Measurements from ENCODE around the gene CFAP73. TPM values are rescaled to one million over a fixed set of nuclear protein-coding genes. Genes with fewer than 3 reads are reported as not detected.

CFAP73 gene
- total RNA-seq, 1 donor, result not detected

DNA sequence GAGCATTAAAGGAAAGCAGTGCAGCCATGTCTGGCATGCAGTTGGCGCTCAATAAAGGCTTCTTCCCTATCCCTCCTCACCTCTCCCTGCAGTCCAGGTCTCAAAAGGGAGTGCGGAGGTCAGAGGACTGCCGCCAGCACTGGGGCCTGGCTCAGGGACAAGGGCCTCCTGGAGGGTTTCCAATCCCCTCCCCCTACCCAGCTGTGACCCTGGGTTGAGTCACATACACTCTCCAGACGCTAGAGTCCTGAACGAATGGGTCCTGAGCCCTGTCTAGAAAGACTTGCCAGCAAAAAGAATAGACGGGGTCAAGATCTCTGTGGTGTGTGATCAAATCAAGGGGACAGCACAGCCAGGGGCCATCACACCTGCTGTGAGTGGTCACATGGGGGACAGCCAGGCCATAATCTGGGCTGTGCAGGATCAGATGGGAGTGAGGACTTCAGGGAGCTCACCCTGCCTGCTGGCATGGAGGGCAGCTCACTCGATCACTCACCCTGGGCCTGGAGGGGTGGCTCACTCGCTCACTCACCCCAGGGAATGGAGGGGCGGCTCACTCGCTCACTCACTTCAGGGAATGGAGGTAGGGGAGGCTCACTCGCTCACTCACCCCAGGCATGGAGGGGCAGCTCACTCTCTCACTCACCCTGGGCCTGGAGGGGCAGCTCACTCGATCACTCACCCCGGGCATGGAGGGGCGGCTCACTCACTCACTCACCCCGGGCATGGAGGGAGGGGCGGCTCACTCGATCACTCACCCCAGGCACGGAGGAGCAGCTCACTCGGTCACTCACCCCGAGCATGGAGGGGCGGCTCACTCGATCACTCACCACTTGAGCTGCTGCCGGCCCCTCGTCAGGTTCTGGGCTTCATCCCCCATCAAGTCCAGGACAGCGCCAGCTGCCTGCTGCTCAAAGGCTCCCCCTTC, 12.8 kb downstream of the CFAP73 start:
- Histone ChIP-seq H3K27me3 (ENCODE audit: insufficient read depth, low read length) (no peaks in the 10 kb centered on the region), H3K4me3 (ENCODE audit: low read length) (no peak overlapping the region), H3K9me3 (ENCODE audit: low read depth, low read length) (no peaks in the 10 kb centered on the region), H3K4me1 (ENCODE audit: insufficient read depth, low read length) (no peaks in the 10 kb centered on the region)

GRCh38 chr12:113163030-113163360, 13.5 kb downstream of the CFAP73 start:
- H3K4me3 ChIP-seq (ENCODE audit: low read length), result no peak overlapping the region
- no peaks in the 10 kb centered on the region for H3K27me3 ChIP-seq (ENCODE audit: insufficient read depth, low read length)
- no peaks in the 10 kb centered on the region for H3K9me3 ChIP-seq (ENCODE audit: low read depth, low read length)
- no peaks in the 10 kb centered on the region for H3K4me1 ChIP-seq (ENCODE audit: insufficient read depth, low read length)

DNA sequence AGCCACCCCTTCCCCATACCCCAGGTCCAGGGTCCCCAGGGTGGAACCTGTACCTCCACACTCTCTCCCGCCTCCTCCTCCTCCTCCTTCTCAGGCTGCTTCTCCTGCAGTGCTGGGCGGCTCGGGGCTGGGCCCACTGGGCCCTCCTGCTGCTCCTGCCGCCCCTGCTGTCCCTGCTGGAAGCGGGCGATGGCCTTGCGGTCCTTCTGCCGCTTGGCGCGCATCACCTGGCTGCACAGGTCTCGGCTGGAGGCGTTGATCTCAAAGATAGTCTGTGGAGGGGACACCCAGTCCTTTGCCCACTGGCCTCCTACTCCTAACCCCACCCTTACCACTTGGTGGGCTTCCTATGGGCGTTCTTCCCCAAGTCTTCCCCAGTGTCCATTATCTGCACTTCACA, 14.5 kb downstream of the CFAP73 start:
- Histone ChIP-seq H3K9me3 (ENCODE audit: low read depth, low read length) (no peaks in the 10 kb centered on the region), H3K4me3 (ENCODE audit: low read length) (no peak overlapping the region), H3K4me1 (ENCODE audit: insufficient read depth, low read length) (no peaks in the 10 kb centered on the region), H3K27me3 (ENCODE audit: insufficient read depth, low read length) (no peaks in the 10 kb centered on the region)

DNA sequence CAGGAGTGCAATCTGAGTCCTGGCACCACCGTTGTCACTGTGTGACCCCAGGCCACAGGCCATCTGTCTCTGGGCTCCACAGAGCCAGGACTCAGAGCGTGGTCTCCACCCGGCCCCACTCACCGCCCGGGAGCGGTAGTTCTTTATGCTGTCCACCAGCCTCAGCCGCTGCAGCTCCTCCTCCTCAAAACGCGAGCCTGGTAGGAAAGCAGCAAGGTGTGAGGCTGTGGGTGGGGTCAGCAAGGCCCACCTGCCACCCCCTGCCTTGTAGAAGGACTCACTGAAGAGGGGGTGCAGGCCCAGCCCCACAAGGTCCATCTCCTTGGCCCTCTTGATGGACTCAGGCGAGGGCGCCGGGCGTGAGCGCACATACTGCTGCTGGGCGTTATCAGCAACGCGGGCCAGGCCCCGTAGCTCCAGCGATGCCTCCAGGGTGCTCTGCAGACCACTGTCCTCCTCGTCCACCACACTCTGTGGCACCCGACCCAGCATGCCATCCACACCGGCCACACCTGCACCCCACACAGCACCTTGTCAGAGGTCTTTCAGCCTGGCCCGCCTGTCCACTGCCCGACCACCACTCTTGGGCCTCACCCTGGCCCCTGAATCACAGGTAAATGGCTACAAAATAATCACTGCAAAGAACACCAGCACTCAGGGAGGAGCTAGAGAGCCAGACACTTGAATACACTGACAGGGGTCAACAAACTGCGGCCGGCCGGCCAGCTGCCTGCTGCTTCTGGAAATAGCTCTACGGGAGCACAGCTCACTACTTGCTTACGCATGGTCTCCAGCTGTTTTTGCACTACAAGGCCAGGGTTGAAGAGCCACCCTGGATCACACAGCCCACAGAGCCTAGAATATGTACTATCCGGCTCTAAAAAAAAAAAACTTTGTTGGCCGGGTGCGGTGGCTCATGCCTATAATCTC, 16.3 kb downstream of the CFAP73 start:
- Histone ChIP-seq H3K4me3 (ENCODE audit: low read length) (no peak overlapping the region), H3K4me1 (ENCODE audit: insufficient read depth, low read length) (no peaks in the 10 kb centered on the region), H3K9me3 (ENCODE audit: low read depth, low read length) (no peaks in the 10 kb centered on the region), H3K27me3 (ENCODE audit: insufficient read depth, low read length) (no peaks in the 10 kb centered on the region)

DNA sequence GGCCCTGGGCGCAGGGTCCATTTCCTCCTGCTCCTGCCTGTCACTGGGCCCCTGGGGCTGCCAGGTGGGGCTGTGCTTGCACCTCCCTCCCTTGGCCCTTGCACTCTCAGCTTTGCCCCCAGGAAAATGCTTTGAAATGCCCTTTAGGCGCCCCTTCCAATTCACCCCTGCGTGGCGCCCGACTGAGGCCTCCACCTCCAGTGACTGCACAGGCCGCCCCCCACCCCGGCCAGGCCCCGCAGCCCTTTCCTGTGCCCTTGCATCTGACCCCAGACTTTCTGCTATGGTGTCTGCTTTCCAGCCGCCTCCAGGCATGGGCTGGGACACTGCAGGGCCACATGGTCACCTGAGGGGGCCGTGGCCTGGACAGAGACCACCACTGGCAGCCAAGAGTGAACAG, 18.3 kb downstream of the CFAP73 start:
- no peaks in the 10 kb centered on the region for H3K4me1 ChIP-seq (ENCODE audit: insufficient read depth, low read length)
- H3K27me3 ChIP-seq (ENCODE audit: insufficient read depth, low read length), result no peaks in the 10 kb centered on the region
- H3K4me3 ChIP-seq (ENCODE audit: low read length), result no peak overlapping the region
- H3K9me3 ChIP-seq (ENCODE audit: low read depth, low read length), result no peaks in the 10 kb centered on the region

DNA sequence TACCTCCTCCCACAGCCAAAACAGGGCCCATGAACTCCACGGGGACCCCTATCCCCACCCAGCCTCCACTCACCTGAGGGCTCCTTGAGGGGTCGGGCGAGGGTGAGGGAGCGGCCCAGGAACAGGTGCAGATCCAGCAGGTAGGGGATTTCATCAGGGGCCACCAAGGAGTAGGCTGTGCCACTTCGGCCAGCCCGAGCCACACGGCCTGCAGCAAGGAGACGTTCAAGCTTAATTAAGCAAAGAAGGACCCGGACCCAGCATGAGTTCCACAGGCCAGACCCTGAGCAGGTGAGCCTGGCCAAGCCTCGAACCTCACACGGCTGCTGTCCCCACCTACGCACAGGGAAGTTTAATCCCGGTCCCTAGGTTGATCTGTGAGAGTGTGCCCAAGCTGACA, 20.2 kb downstream of the CFAP73 start:
- no peaks in the 10 kb centered on the region for H3K9me3 ChIP-seq (ENCODE audit: low read depth, low read length)
- H3K4me1 ChIP-seq (ENCODE audit: insufficient read depth, low read length), result no peaks in the 10 kb centered on the region
- no peak overlapping the region for H3K4me3 ChIP-seq (ENCODE audit: low read length)
- H3K27me3 ChIP-seq (ENCODE audit: insufficient read depth, low read length), result no peaks in the 10 kb centered on the region

- Histone ChIP-seq H3K4me3 (ENCODE audit: low read length) (no peak overlapping the region), H3K27me3 (ENCODE audit: insufficient read depth, low read length) (no peaks in the 10 kb centered on the region), H3K9me3 (ENCODE audit: low read depth, low read length) (no peaks in the 10 kb centered on the region), H3K4me1 (ENCODE audit: insufficient read depth, low read length) (no peaks in the 10 kb centered on the region)
Observed at GRCh38 chr12:113170457-113170856, 20.9 kb downstream of the CFAP73 start.

- H3K9me3 ChIP-seq (ENCODE audit: low read depth, low read length), result no peaks in the 10 kb centered on the region
- H3K4me3 ChIP-seq (ENCODE audit: low read length), result no peak overlapping the region
- H3K27me3 ChIP-seq (ENCODE audit: insufficient read depth, low read length), result no peaks in the 10 kb centered on the region
- no peaks in the 10 kb centered on the region for H3K4me1 ChIP-seq (ENCODE audit: insufficient read depth, low read length)
Observed at GRCh38 chr12:113170926-113171325, 21.4 kb downstream of the CFAP73 start.

DNA sequence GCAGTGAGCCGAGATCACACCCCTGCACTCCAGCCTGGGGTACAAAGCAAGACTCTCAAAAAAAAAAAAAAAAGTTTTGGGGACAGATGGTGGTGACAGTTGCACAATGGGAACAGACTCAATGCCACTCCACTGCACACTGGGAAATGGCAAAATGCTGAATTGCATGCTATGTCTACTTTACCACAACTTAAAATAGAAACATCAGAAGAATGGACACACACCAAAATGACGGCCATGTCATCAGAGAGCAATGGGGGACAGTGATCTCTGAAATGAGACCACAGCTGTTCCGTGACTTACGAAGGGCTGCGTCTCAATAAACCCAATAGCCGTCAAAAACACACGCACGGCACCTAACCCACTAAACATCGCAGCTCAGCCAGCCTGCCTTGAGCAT, 22.0 kb downstream of the CFAP73 start:
- no peaks in the 10 kb centered on the region for H3K9me3 ChIP-seq (ENCODE audit: low read depth, low read length)
- H3K4me1 ChIP-seq (ENCODE audit: insufficient read depth, low read length), result no peaks in the 10 kb centered on the region
- H3K27me3 ChIP-seq (ENCODE audit: insufficient read depth, low read length), result no peaks in the 10 kb centered on the region
- no peak overlapping the region for H3K4me3 ChIP-seq (ENCODE audit: low read length)

DNA sequence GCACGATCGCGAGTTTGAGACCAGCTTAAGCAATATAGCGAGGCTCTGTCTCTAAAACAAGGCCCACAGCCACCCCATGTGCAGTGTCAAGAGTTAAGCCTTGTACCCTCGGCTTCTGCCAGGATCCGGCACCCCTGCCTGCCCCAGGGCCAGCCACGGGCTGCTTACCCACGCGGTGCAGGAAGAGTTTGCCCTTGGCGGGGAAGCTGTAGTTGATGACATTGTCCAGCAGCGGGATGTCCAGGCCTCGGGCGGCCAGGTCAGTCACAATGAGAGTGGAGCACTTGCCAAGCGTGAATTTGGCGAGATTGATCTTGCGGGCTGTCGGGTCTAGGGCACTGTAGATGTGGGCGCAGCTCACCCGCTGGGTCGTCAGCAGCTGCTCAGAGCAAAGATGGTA, 22.7 kb downstream of the CFAP73 start:
- Histone ChIP-seq H3K27me3 (ENCODE audit: insufficient read depth, low read length) (no peaks in the 10 kb centered on the region), H3K4me1 (ENCODE audit: insufficient read depth, low read length) (no peaks in the 10 kb centered on the region), H3K9me3 (ENCODE audit: low read depth, low read length) (no peaks in the 10 kb centered on the region), H3K4me3 (ENCODE audit: low read length) (no peak overlapping the region)

GRCh38 chr12:113173081-113173698, 23.7 kb downstream of the CFAP73 start:
- Histone ChIP-seq H3K9me3 (ENCODE audit: low read depth, low read length) (no peaks in the 10 kb centered on the region), H3K27me3 (ENCODE audit: insufficient read depth, low read length) (no peaks in the 10 kb centered on the region), H3K4me1 (ENCODE audit: insufficient read depth, low read length) (no peaks in the 10 kb centered on the region), H3K4me3 (ENCODE audit: low read length) (no peak overlapping the region)

DNA sequence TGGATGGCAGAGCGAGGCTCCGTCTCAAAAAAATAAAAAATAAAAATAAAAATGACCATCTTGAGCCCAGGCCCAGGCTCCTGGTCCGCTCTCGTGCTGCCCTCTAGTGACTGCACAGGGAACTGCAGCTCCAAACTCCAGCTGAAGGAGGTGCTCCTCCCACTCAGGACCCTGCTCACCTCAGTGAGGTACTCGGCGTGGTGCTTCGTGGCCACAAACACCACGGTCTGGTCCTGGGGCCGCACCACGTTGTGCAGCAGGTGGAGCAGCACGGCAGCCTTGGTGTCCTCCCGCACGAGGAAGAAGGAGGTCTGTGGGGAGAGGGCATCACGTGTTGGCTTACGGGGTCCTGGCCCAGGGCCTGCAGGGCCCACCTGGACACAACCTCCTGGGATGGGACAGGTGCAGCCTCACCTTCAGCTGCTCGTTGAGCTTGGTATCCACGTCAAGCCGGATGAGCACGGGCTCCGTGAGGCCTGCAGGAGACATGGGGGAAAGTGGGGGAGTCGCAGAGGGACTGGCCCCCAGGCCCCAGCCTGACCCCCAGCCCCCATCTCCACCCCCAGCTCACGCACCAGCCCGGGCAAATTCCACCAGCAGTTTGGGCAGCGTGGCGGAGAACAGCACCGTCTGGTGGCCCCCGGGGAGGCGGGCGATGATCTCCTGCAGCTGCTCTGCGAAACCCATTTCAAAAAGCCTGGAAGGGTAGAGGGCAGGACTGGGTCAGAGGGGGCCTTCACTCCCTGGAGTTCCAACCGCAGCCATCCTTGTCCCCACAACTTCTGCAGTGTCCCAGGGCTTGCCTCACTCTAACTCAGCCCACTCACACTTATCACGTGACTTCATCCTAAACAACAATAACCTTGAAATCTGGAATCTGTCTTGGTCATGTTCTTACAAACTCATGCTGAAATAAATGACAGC, 25.2 kb downstream of the CFAP73 start:
- no peak overlapping the region for H3K4me3 ChIP-seq (ENCODE audit: low read length)
- H3K9me3 ChIP-seq (ENCODE audit: low read depth, low read length), result no peaks in the 10 kb centered on the region
- no peaks in the 10 kb centered on the region for H3K27me3 ChIP-seq (ENCODE audit: insufficient read depth, low read length)
- no peaks in the 10 kb centered on the region for H3K4me1 ChIP-seq (ENCODE audit: insufficient read depth, low read length)

DNA sequence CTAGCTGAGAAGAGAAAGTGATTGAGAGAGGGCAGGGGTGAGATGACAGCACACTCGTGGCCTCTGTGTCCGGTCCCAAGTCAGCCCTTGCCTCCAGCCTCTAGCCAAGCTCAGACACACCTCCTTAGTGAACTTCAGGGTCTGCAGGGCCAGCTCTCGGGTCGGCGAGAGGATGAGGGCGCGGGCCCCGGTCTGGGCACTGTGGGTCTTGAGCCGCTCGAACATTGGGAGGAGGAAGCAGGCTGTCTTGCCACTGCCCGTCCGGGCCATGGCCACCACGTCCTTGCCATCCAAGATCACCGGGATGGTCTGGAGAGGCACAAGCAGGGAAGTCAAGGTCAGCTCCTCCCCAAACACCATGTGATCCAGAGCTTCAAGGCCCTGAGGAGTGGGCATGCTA, 29.5 kb downstream of the CFAP73 start:
- Histone ChIP-seq H3K9me3 (ENCODE audit: low read depth, low read length) (no peaks in the 10 kb centered on the region), H3K4me1 (ENCODE audit: insufficient read depth, low read length) (peaks cover 12% of the 10 kb centered on the region), H3K27me3 (ENCODE audit: insufficient read depth, low read length) (no peaks in the 10 kb centered on the region), H3K4me3 (ENCODE audit: low read length) (no peak overlapping the region)

- Histone ChIP-seq H3K4me3 (ENCODE audit: low read length) (no peak overlapping the region), H3K4me1 (ENCODE audit: insufficient read depth, low read length) (peaks cover 18% of the 10 kb centered on the region), H3K27me3 (ENCODE audit: insufficient read depth, low read length) (no peaks in the 10 kb centered on the region), H3K9me3 (ENCODE audit: low read depth, low read length) (no peaks in the 10 kb centered on the region)
Observed at GRCh38 chr12:113180333-113180732, 30.8 kb downstream of the CFAP73 start.
